Colon (tissue), 2 donors: ENCODE measurements around the gene PLEKHG3.

Experiments used
- FAIRE-seq: peaks from 2 replicates; lab custom pipeline; 2012; peaks lifted over from hg19 to GRCh38; lab: Jason Lieb, UNC
- donor health status: control.
- donor health status: control.

Gene PLEKHG3

DNA sequence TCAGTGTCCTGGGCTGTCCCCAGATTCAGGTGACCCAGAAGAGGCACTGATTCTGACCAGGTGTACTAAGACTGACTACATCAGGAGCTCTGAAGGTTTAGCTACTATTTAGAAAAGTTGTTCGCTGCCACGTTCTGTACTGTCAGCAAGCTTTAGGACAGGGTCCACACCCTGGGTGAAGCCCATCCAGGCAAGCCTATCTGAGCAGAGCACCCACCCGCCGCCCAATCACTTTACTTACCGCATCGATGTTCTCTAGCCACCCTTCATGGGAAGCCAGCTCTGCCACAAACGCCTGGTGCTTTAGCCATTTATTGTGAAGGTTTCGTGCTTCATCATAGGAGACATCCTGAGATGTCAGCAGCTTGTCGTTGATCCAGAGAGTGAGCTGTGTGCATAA, 79.8 kb downstream of the PLEKHG3 start:
- no peak for FAIRE-seq

GRCh38 chr14:64786296-64787149, 82.3 kb downstream of the PLEKHG3 start:
- FAIRE-seq, result no peak

- FAIRE-seq, result no peak
Observed at GRCh38 chr14:64787619-64788018, 83.4 kb downstream of the PLEKHG3 start.

DNA sequence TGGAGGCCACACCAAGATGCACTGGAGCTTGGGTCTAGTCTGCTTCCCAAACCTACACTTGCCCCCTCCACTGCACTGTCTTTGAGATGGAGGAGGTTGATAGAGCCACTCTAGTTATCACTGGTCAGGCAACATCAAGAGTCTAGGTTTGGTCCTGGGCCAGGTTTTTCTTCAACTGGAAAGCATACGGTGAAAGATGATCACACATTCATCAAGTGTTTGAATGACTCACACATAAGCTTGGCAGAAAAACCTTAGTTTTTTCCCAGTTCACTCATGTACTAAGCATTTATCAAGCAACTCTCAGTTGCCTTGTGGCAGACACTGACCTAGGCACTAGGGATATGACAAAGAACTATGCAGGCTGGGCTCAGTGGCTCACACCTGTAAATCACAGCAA, 84.5 kb downstream of the PLEKHG3 start:
- no peak for FAIRE-seq

DNA sequence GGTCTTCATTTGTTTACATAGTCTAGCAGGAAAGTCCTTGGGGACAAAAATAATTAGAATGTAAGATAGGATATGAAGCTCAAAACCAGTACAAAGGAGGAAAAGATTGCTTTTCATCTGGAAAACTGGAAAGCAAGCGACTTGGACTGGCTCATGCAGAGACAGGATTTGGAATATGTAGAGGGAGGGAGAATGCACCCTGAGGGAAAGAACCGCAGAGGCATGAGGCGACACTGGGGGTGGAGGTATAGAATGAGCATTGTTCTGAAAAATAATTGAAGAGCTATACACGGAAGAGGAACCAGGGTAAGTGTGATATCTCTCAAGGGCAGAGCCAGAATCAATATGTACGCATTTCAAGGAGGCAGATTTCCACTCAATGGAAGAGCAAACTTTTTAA, 85.5 kb downstream of the PLEKHG3 start:
- no peak for FAIRE-seq

GRCh38 chr14:64790478-64790877, 86.3 kb downstream of the PLEKHG3 start:
- no peak for FAIRE-seq

DNA sequence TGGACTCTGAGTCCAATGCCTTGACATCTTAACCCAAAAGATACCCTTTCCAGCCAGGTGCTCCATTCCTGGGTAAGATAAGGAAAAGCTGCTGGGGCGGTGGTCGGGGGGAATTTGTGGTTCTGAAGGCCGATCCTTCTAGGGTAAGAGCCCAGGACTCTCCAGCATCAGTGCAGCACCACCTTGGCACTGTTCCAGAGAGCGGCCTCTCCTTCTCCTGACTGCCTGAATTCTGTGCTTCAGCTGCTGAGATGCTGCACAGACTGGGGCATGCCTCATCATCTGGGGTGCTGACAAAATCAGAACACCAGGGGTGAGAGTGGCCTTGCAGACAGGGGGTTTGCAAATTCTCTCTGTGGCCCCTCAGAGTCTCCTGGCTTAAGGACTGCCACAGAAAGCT, 88.0 kb downstream of the PLEKHG3 start:
- no peak for FAIRE-seq

DNA sequence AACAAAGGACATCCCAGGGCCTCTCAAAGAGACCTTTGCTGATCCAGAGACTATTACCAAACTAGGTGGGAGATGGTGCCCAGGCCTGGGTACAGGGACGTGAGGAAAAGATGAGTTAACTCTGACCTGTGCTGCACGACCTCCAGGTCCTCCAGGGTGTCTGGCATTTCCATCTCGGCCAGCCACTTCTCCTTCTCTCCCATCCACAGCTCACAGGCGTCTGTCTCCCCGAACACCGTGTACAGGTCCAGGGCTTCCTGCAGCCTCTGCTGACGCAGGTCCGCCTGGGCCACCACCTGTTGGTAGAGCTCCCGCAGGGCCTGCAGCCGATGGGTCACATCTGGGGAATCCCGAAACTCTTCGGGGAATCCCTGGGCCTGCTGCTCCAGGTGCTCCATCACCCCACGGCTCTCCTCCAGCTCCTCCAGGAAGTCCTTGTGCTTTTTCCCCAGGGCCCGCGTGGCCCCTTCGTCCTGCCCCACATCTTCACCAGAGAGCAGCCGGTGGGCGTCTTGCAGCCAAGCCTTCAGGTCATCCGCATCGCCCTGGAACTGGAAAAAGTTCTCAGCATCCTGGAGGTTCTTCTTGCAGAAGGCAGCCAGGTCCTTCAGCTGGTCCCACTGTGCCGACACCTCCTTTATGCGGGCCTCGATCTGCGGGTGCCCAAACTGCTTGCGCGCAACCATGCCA, 88.8 kb downstream of the PLEKHG3 start:
- FAIRE-seq, result no peak

DNA sequence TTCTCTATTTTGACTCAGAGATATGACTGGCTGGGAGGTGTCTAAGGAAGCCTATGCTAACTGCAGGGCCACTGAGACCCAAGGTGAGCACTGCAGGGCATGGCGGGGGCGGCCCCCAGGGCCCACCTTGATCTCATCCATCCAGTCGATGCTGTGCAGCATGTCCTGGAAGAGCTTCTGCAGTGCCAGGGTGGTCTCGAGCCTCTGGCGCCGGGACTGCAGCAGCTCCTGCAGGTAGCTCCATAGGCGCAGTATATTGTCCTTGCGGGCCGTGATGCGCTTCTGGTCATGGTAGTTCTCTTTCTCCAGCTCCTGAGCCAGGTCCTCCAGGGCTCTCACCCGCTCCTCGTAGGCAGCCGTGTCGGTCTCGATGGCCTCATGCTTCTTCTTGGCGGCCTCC, 91.0 kb downstream of the PLEKHG3 start:
- FAIRE-seq, result no peak

- FAIRE-seq, result no peak
Observed at GRCh38 chr14:64795921-64796320, 91.7 kb downstream of the PLEKHG3 start.

DNA sequence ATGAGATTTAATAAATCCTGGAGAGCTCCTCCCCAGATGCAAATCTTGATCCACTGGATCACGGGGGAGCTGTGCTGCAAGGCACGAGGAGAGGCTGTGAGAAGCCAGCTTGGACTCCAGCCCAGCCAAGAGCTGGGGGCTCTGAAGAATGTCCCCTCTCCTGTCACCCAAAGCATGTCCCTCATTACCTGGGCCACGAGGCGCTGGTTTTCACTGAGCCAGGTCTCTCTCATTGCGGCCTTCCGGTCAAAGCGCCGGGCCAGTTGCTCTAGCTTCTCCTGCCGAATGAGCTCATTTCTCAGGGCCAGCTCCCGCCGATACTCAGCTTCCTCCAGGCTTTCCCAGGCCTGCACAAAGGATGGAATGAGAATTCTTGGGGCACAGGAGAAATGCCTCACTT, 92.1 kb downstream of the PLEKHG3 start:
- no peak for FAIRE-seq

- FAIRE-seq, result no peak
Observed at GRCh38 chr14:64799555-64799954, 95.3 kb downstream of the PLEKHG3 start.
